HEK293 (cell line): ENCODE measurements around the gene LRP5.

Experiments used
- GLI4 ChIP-seq: fragments of 450-650 bp; formaldehyde crosslinking; IDR thresholded peaks from 2 replicates; pipeline ENCODE4 v1.5.1; 2016; ENCODE audit warnings: missing biosample characterization, missing genetic modification characterization
- HOXD13 ChIP-seq: sonication (generic); formaldehyde crosslinking; IDR thresholded peaks from 2 replicates; pipeline ENCODE4 v1.8.0; 2022; ENCODE audit warnings: missing genetic modification reagents, borderline replicate concordance
- KLF8 ChIP-seq: fragments of 450-650 bp; formaldehyde crosslinking; IDR thresholded peaks from 2 replicates; pipeline ENCODE4 v1.5.1; 2016; ENCODE audit warnings: missing biosample characterization, missing genetic modification characterization
- ZNF138 ChIP-seq: fragments of 450-650 bp; formaldehyde crosslinking; IDR thresholded peaks from 2 replicates; pipeline ENCODE4 v1.5.1; 2016; ENCODE audit warnings: missing biosample characterization, missing genetic modification characterization, borderline replicate concordance
- ZNF292 ChIP-seq: fragments of 450-650 bp; formaldehyde crosslinking; IDR thresholded peaks from 2 replicates; pipeline ENCODE4 v1.5.1; 2016; ENCODE audit warnings: low read depth, missing biosample characterization, missing genetic modification characterization, borderline replicate concordance
- ZNF624 ChIP-seq: fragments of 450-650 bp; formaldehyde crosslinking; IDR thresholded peaks from 2 replicates; pipeline ENCODE4 v1.5.1; 2017; ENCODE audit warnings: missing biosample characterization, missing genetic modification characterization
- ZNF626 ChIP-seq: fragments of 450-650 bp; sonication (Bioruptor Pico); formaldehyde crosslinking; IDR thresholded peaks from 2 replicates; pipeline ENCODE4 v1.5.1; 2018; ENCODE audit warnings: missing biosample characterization, missing genetic modification characterization, inconsistent platforms
- ZNF701 ChIP-seq: fragments of 450-650 bp; formaldehyde crosslinking; IDR thresholded peaks from 2 replicates; pipeline ENCODE4 v1.5.1; 2016; ENCODE audit warnings: missing biosample characterization, missing genetic modification characterization
- TF ChIP-seq, protein P1 (sequence below): fragments of 450-650 bp; formaldehyde crosslinking; IDR thresholded peaks from 2 replicates; pipeline ENCODE4 v1.5.1; 2016; ENCODE audit warnings: missing biosample characterization, missing genetic modification characterization
- TF ChIP-seq, protein P2 (sequence below): fragments of 450-650 bp; formaldehyde crosslinking; IDR thresholded peaks from 2 replicates; pipeline ENCODE4 v1.5.1; 2016; ENCODE audit warnings: missing biosample characterization, missing genetic modification characterization
- TF ChIP-seq, protein P3 (sequence below): fragments of 450-650 bp; formaldehyde crosslinking; IDR thresholded peaks from 2 replicates; pipeline ENCODE4 v1.5.1; 2016; ENCODE audit warnings: missing biosample characterization, missing genetic modification characterization

DNA sequence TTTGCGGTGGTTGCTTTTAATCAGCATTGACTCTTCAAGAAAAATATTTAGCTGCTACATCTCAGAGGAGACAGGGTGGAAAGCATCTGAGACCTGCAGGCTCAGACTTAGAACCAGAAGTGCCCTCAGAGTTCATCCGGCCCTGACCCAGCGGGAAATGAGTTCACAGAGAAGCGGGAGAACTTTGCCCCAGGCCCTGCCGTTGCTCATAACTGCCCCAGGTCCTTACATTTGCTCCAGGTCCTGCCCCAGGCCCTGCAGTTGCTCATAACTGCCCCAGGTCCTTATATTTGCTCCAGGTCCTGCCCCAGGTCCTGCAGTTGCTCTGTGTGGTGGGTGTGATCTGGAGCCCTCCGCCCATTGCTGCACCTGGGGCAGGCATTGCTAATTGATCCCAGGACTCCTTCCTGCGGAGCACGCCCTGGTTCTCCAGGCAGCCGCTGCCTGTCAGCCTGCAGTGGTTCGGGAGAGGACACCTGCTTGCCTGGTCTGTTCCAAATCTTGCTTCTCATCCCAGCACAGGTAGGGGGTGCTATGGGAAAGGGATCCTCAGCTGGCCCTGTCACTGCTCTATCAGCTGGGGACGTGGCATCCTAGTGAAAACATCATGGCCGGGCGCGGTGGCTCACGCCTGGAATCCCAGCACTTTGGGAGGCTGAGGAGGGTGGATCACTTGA, 90.1 kb downstream of the LRP5 start:
- no peak for TF ChIP-seq ZNF138
- TF ChIP-seq ZNF292 (tag by site-specific recombination): no peak
- TF ChIP-seq KLF8 (tag by site-specific recombination): no peak
- TF ChIP-seq, protein P1, sequence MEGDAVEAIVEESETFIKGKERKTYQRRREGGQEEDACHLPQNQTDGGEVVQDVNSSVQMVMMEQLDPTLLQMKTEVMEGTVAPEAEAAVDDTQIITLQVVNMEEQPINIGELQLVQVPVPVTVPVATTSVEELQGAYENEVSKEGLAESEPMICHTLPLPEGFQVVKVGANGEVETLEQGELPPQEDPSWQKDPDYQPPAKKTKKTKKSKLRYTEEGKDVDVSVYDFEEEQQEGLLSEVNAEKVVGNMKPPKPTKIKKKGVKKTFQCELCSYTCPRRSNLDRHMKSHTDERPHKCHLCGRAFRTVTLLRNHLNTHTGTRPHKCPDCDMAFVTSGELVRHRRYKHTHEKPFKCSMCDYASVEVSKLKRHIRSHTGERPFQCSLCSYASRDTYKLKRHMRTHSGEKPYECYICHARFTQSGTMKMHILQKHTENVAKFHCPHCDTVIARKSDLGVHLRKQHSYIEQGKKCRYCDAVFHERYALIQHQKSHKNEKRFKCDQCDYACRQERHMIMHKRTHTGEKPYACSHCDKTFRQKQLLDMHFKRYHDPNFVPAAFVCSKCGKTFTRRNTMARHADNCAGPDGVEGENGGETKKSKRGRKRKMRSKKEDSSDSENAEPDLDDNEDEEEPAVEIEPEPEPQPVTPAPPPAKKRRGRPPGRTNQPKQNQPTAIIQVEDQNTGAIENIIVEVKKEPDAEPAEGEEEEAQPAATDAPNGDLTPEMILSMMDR (tag by site-specific recombination): no peak
- TF ChIP-seq HOXD13: no peak
- TF ChIP-seq GLI4 (tag by site-specific recombination): no peak
- TF ChIP-seq, protein P2, sequence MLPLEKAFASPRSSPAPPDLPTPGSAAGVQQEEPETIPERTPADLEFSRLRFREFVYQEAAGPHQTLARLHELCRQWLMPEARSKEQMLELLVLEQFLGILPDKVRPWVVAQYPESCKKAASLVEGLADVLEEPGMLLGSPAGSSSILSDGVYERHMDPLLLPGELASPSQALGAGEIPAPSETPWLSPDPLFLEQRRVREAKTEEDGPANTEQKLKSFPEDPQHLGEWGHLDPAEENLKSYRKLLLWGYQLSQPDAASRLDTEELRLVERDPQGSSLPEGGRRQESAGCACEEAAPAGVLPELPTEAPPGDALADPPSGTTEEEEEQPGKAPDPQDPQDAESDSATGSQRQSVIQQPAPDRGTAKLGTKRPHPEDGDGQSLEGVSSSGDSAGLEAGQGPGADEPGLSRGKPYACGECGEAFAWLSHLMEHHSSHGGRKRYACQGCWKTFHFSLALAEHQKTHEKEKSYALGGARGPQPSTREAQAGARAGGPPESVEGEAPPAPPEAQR: no peak
- no peak for TF ChIP-seq ZNF701 (tag by site-specific recombination)
- TF ChIP-seq ZNF624 (tag by site-specific recombination): no peak
- TF ChIP-seq ZNF626: no peak
- TF ChIP-seq, protein P3, sequence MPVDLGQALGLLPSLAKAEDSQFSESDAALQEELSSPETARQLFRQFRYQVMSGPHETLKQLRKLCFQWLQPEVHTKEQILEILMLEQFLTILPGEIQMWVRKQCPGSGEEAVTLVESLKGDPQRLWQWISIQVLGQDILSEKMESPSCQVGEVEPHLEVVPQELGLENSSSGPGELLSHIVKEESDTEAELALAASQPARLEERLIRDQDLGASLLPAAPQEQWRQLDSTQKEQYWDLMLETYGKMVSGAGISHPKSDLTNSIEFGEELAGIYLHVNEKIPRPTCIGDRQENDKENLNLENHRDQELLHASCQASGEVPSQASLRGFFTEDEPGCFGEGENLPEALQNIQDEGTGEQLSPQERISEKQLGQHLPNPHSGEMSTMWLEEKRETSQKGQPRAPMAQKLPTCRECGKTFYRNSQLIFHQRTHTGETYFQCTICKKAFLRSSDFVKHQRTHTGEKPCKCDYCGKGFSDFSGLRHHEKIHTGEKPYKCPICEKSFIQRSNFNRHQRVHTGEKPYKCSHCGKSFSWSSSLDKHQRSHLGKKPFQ: no peak
